Mononuclear cell (primary cell): ENCODE measurements around the gene KDF1. TPM values are rescaled to one million over a fixed set of nuclear protein-coding genes. Genes with fewer than 3 reads are reported as not detected.
A peak's percentile ranks its signal among the peaks of the same experiment; 100 is the strongest.

Experiments
- H3K27me3 ChIP-seq: 2 replicates; pipeline ENCODE4 v1.6.0; 2011; ENCODE audit warnings: low read length, control low read depth; ENCODE audit not compliant: insufficient read depth
- H3K4me1 ChIP-seq: 2 replicates; pipeline ENCODE4 v1.5.1; 2011; ENCODE audit warnings: mild to moderate bottlenecking, low read length, control low read depth; ENCODE audit not compliant: insufficient read depth
- H3K4me3 ChIP-seq: 2 replicates; pipeline ENCODE4 v1.5.1; 2011; ENCODE audit warnings: mild to moderate bottlenecking, low read length, moderate library complexity
- H3K9me3 ChIP-seq: 2 replicates; pipeline ENCODE4 v1.5.1; 2011; ENCODE audit warnings: low read depth, mild to moderate bottlenecking, control low read depth, low read length
- total RNA-seq: library from RNA; depleted of rRNA; stranded (reverse); fragments of >200 nt; gene quantifications from one replicate; pipeline ENCODE4 v1.2.3, GENCODE V29; 2012

The KDF1 gene
- total RNA-seq = 0.63 TPM

- Histone ChIP-seq H3K4me3 (peak within 1 kb of the TSS; percentile 43), H3K9me3 (no peaks in the 10 kb centered on the region), H3K4me1 (peaks cover 16% of the 10 kb centered on the region), H3K27me3 (peaks cover 28% of the 10 kb centered on the region)
Measured at GRCh38 chr1:26959722-26960624, at the start of gene KDF1. TSS of gene KDF1 (minus strand) at chr1:26960468. CDS start at chr1:26952380, 8,088 bp downstream.

- peaks cover 13% of the 10 kb centered on the region for H3K4me1 ChIP-seq
- no peaks in the 10 kb centered on the region for H3K9me3 ChIP-seq
Measured at GRCh38 chr1:27009601-27010197, 49.4 kb upstream of the KDF1 start.

GRCh38 chr1:27007909-27008582, 47.8 kb upstream of the KDF1 start:
- Histone ChIP-seq H3K4me3 (no peak overlapping the region), H3K9me3 (no peaks in the 10 kb centered on the region), H3K27me3 (peaks cover 15% of the 10 kb centered on the region), H3K4me1 (peaks cover 11% of the 10 kb centered on the region)

More at GRCh38 chr1:27009601-27010197, 49.4 kb upstream of the KDF1 start:
- Histone ChIP-seq H3K27me3 (peaks cover 15% of the 10 kb centered on the region), H3K4me3 (no peak overlapping the region)

- H3K4me3 ChIP-seq = no peak overlapping the region
- peaks cover 9% of the 10 kb centered on the region for H3K27me3 ChIP-seq
- H3K9me3 ChIP-seq = no peaks in the 10 kb centered on the region
- peaks cover 14% of the 10 kb centered on the region for H3K4me1 ChIP-seq
Measured at GRCh38 chr1:27006683-27007082, 46.4 kb upstream of the KDF1 start.

GRCh38 chr1:27005648-27006496, 45.6 kb upstream of the KDF1 start:
- Histone ChIP-seq H3K9me3 (no peaks in the 10 kb centered on the region), H3K4me1 (peaks cover 23% of the 10 kb centered on the region), H3K27me3 (peaks cover 1% of the 10 kb centered on the region), H3K4me3 (no peak overlapping the region)

- no peaks in the 10 kb centered on the region for H3K9me3 ChIP-seq
- H3K27me3 ChIP-seq = no peaks in the 10 kb centered on the region
- H3K4me1 ChIP-seq = peaks cover 30% of the 10 kb centered on the region
- H3K4me3 ChIP-seq = no peak overlapping the region
Measured at GRCh38 chr1:27005166-27005530, 44.9 kb upstream of the KDF1 start.

GRCh38 chr1:27004471-27005165, 44.4 kb upstream of the KDF1 start:
- H3K9me3 ChIP-seq = no peaks in the 10 kb centered on the region
- no peak overlapping the region for H3K4me3 ChIP-seq
- no peaks in the 10 kb centered on the region for H3K27me3 ChIP-seq
- peaks cover 34% of the 10 kb centered on the region for H3K4me1 ChIP-seq

- no peaks in the 10 kb centered on the region for H3K27me3 ChIP-seq
- H3K9me3 ChIP-seq = no peaks in the 10 kb centered on the region
- no peak overlapping the region for H3K4me3 ChIP-seq
- peaks cover 37% of the 10 kb centered on the region for H3K4me1 ChIP-seq
Measured at GRCh38 chr1:27003745-27004470, 43.6 kb upstream of the KDF1 start.

GRCh38 chr1:27001570-27002360, 41.5 kb upstream of the KDF1 start:
- Histone ChIP-seq H3K4me3 (no peak overlapping the region), H3K9me3 (no peaks in the 10 kb centered on the region), H3K27me3 (peaks cover 3% of the 10 kb centered on the region), H3K4me1 (peaks cover 45% of the 10 kb centered on the region)

GRCh38 chr1:27000817-27001460, 40.7 kb upstream of the KDF1 start:
- no peak overlapping the region for H3K4me3 ChIP-seq
- no peaks in the 10 kb centered on the region for H3K9me3 ChIP-seq
- peaks cover 11% of the 10 kb centered on the region for H3K27me3 ChIP-seq
- H3K4me1 ChIP-seq = peaks cover 45% of the 10 kb centered on the region

- Histone ChIP-seq H3K27me3 (peaks cover 18% of the 10 kb centered on the region), H3K9me3 (no peaks in the 10 kb centered on the region), H3K4me1 (peaks cover 45% of the 10 kb centered on the region), H3K4me3 (no peak overlapping the region)
Measured at GRCh38 chr1:27000090-27000816, 40.0 kb upstream of the KDF1 start.

- peaks cover 25% of the 10 kb centered on the region for H3K27me3 ChIP-seq
- no peak overlapping the region for H3K4me3 ChIP-seq
- no peaks in the 10 kb centered on the region for H3K9me3 ChIP-seq
- peaks cover 50% of the 10 kb centered on the region for H3K4me1 ChIP-seq
Measured at GRCh38 chr1:26999440-26999987, 39.2 kb upstream of the KDF1 start.
